Bronchial epithelial cell (primary cell): ENCODE measurements around the gene TRIM47. TPM values are rescaled to one million over a fixed set of nuclear protein-coding genes. Genes with fewer than 3 reads are reported as not detected.

ENCODE experiments used
- DNase-seq: peaks from one replicate; pipeline ENCODE4 v3.0.0-alpha.2; 2010; ENCODE audit warnings: low read depth
- FAIRE-seq: peaks from 2 replicates; lab custom pipeline; 2011; peaks lifted over from hg19 to GRCh38; lab: Jason Lieb, UNC
- H3K27me3 ChIP-seq: 2 replicates; pipeline ENCODE4 v1.5.1; 2011; ENCODE audit warnings: low read length; ENCODE audit not compliant: control insufficient read depth, insufficient read depth
- H3K36me3 ChIP-seq: 2 replicates; pipeline ENCODE4 v1.5.1; 2011; ENCODE audit warnings: low read length; ENCODE audit not compliant: control insufficient read depth, insufficient read depth
- H3K4me3 ChIP-seq: 2 replicates; pipeline ENCODE4 v1.5.1; 2011; ENCODE audit warnings: mild to moderate bottlenecking, low read depth, low read length, control low read depth
- CTCF ChIP-seq: IDR thresholded peaks from 2 replicates; pipeline ENCODE4 v1.5.1; 2011; ENCODE audit warnings: mild to moderate bottlenecking, moderate library complexity, low read length, control low read depth, inconsistent platforms; ENCODE audit not compliant: insufficient read depth, severe bottlenecking
- total RNA-seq: library from RNA; depleted of rRNA; stranded (reverse); fragments of >200 nt; gene quantifications from 2 replicates; pipeline ENCODE4 v1.2.1, GENCODE V29; 2014

The TRIM47 gene
- total RNA-seq, 1 donor from 2014 or later: 10.5 TPM

- Histone ChIP-seq H3K4me3 (no peak overlapping the region), H3K36me3 (peaks cover 33% of the 10 kb centered on the region), H3K27me3 (no peaks in the 10 kb centered on the region)
- no peak for DNase-seq
- TF ChIP-seq CTCF: no peak
- no peak for FAIRE-seq
Observed at GRCh38 chr17:75850928-75851692, 27.3 kb downstream of the TRIM47 start.

GRCh38 chr17:75849724-75850123 lies 28.7 kb downstream of the TRIM47 start:
- Histone ChIP-seq H3K27me3 (no peaks in the 10 kb centered on the region), H3K4me3 (no peak overlapping the region), H3K36me3 (peaks cover 34% of the 10 kb centered on the region)
- FAIRE-seq (no peak), DNase-seq (no peak)
- TF ChIP-seq CTCF: no peak

GRCh38 chr17:75849279-75849646 lies 29.1 kb downstream of the TRIM47 start:
- Histone ChIP-seq H3K4me3 (no peak overlapping the region), H3K36me3 (peaks cover 34% of the 10 kb centered on the region), H3K27me3 (no peaks in the 10 kb centered on the region)
- no peak for TF ChIP-seq CTCF
- no peak for FAIRE-seq
- DNase-seq: no peak

- DNase-seq (peak; percentile 58), FAIRE-seq (peak; percentile 43)
- no peaks in the 10 kb centered on the region for H3K27me3 ChIP-seq
- H3K4me3 ChIP-seq: no peak overlapping the region
- peak; percentile 82 for TF ChIP-seq CTCF
- peaks cover 34% of the 10 kb centered on the region for H3K36me3 ChIP-seq
Observed at GRCh38 chr17:75848523-75849278, 29.7 kb downstream of the TRIM47 start.

- no peak for DNase-seq
- Histone ChIP-seq H3K4me3 (no peak overlapping the region), H3K27me3 (no peaks in the 10 kb centered on the region), H3K36me3 (peaks cover 34% of the 10 kb centered on the region)
- TF ChIP-seq CTCF: no peak
- no peak for FAIRE-seq
Observed at GRCh38 chr17:75847614-75848522, 30.5 kb downstream of the TRIM47 start.
